ENCODE measurements around the gene SBK1. TPM values are rescaled to one million over a fixed set of nuclear protein-coding genes. Genes with fewer than 3 reads are reported as not detected.

Gene SBK1
- total RNA-seq, 1 experiment from 2014 or later: 6.7 TPM

DNA sequence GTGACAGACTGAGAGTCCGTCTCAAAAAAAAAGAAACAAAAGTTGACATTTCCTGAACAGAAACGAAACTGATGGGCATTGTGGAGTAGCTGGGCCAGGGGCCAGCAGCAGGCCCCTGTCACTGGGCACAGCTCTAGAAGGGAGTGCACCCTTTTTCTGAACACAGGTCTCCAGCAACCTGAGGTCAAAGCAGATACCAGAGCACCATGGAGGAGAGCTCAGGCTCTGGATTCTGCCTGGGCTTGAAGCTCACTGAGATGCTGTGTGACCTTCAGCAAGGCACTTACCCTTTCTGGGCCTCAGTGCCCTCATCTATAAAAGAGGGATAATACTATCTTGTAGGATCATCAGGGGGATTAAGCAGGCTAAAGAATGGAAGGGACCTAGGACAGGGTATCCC is 5.0 kb downstream of the SBK1 start:
- TF ChIP-seq, protein P1, sequence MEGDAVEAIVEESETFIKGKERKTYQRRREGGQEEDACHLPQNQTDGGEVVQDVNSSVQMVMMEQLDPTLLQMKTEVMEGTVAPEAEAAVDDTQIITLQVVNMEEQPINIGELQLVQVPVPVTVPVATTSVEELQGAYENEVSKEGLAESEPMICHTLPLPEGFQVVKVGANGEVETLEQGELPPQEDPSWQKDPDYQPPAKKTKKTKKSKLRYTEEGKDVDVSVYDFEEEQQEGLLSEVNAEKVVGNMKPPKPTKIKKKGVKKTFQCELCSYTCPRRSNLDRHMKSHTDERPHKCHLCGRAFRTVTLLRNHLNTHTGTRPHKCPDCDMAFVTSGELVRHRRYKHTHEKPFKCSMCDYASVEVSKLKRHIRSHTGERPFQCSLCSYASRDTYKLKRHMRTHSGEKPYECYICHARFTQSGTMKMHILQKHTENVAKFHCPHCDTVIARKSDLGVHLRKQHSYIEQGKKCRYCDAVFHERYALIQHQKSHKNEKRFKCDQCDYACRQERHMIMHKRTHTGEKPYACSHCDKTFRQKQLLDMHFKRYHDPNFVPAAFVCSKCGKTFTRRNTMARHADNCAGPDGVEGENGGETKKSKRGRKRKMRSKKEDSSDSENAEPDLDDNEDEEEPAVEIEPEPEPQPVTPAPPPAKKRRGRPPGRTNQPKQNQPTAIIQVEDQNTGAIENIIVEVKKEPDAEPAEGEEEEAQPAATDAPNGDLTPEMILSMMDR (IDR thresholded peaks at IDR 0.05; ENCODE audit: insufficient read depth in 1 of 2, low read depth in 1 of 2, low read length in 1 of 2, severe bottlenecking in 1 of 2, unreplicated experiment in 1 of 2): no peak
- Mint-ChIP-seq H3K9me3 (ENCODE audit: unreplicated experiment) (no peaks in the 10 kb centered on the region), H3K4me3 (ENCODE audit: unreplicated experiment) (no peak overlapping the region), H3K27ac (ENCODE audit: unreplicated experiment) (no peak overlapping the region), H3K36me3 (ENCODE audit: insufficient read depth, unreplicated experiment) (no peaks in the 10 kb centered on the region), H3K27me3 (ENCODE audit: insufficient read depth, unreplicated experiment) (no peaks in the 10 kb centered on the region), H3K4me1 (ENCODE audit: low read depth, unreplicated experiment) (no peaks in the 10 kb centered on the region)
- Histone ChIP-seq H3K27me3 (replicated peaks; ENCODE audit: control insufficient read depth, insufficient read depth, low read length) (no peaks in the 10 kb centered on the region), H3K9me3 (no peaks in the 10 kb centered on the region), H3K4me1 (no peaks in the 10 kb centered on the region), H3K36me3 (ENCODE audit: control insufficient read depth, insufficient read depth, low read length) (no peaks in the 10 kb centered on the region), H3K4me3 (ENCODE audit: low read depth, low read length) (no peak overlapping the region)
- DNase-seq: no peak
- CTCF ChIA-PET: no interaction called here
- BruUV-seq (replicated peaks): no TSS peak
- POLR2A ChIA-PET: no interaction called here
- intact Hi-C loops (cut with micrococcal nuclease; ENCODE audit: unreplicated experiment): no loop called here

DNA sequence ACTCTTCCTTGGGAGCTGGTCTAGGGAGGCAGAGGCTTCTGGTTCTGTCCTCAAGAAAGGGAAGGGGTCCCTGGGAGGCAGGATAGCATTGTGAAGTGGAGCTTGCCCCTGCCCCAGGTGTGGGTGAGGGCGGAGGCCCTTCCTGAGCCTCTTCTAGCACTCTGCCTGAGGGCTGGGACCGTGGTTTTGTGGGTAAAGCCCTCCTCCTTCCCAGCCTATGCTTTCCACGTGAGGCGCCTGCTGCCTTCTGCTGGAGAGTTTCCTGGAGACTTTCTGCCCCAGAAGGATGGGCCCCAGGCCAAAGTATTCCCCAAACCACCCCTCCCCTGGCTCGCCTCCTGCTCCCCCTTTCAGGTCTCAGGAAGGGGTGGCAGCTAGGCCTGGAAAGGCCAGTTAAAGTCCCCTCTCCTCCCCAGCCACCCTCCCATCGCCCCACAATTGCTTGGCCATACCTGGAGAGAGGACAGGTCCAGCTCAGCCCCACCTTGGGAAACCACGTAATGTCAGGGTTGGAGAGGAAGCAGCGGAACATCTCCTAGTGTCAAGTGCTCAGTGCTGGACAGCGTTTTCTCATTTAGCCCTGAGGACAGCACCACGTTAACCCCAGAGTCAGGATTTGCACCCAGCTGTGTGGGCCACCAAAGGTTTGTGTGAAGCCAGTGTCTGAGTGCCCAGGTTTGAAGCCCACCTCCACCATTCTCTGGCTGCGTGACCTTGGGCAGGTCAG is 5.6 kb downstream of the SBK1 start:
- H3K4me3 ChIP-seq (ENCODE audit: low read depth, low read length): no peak overlapping the region
- no peak for DNase-seq
- no peaks in the 10 kb centered on the region for H3K27me3 ChIP-seq (replicated peaks; ENCODE audit: control insufficient read depth, insufficient read depth, low read length)
- Mint-ChIP-seq H3K4me3 (ENCODE audit: unreplicated experiment) (no peak overlapping the region), H3K27ac (ENCODE audit: unreplicated experiment) (no peak overlapping the region), H3K36me3 (ENCODE audit: insufficient read depth, unreplicated experiment) (no peaks in the 10 kb centered on the region), H3K27me3 (ENCODE audit: insufficient read depth, unreplicated experiment) (no peaks in the 10 kb centered on the region), H3K9me3 (ENCODE audit: unreplicated experiment) (no peaks in the 10 kb centered on the region), H3K4me1 (ENCODE audit: low read depth, unreplicated experiment) (no peaks in the 10 kb centered on the region)
- no TSS peak for BruUV-seq (replicated peaks)
- ChIA-PET CTCF (no interaction called here), POLR2A (no interaction called here)
- intact Hi-C loops (cut with micrococcal nuclease; ENCODE audit: unreplicated experiment): no loop called here
- no peaks in the 10 kb centered on the region for H3K36me3 ChIP-seq (ENCODE audit: control insufficient read depth, insufficient read depth, low read length)
- no peaks in the 10 kb centered on the region for H3K4me1 ChIP-seq
- TF ChIP-seq, protein P1 (IDR thresholded peaks at IDR 0.05; ENCODE audit: insufficient read depth in 1 of 2, low read depth in 1 of 2, low read length in 1 of 2, severe bottlenecking in 1 of 2, unreplicated experiment in 1 of 2): no peak
- H3K9me3 ChIP-seq: no peaks in the 10 kb centered on the region

DNA sequence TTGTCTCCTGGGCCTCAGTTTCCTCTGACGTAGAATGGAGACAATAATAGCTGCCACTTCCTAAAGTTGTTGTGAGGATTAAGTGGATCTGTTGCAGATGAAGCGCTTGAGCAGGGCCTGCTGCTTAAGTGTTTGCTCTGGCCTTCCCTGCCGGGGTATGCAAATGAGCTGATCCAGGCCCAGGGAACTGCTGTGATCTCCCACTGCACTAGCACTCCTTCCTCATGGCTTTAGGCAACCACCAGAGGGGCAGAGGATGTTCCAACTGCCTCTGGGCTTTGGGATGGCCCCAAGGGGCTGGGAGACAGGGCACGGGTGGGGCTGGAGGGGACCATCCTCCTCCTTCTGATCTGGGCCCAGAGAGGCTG is 6.2 kb downstream of the SBK1 start:
- no peaks in the 10 kb centered on the region for H3K36me3 Mint-ChIP-seq (ENCODE audit: insufficient read depth, unreplicated experiment)
- intact Hi-C loops (cut with micrococcal nuclease; ENCODE audit: unreplicated experiment): no loop called here
- Histone ChIP-seq H3K27me3 (replicated peaks; ENCODE audit: control insufficient read depth, insufficient read depth, low read length) (no peaks in the 10 kb centered on the region), H3K4me3 (ENCODE audit: low read depth, low read length) (no peak overlapping the region), H3K9me3 (no peaks in the 10 kb centered on the region), H3K36me3 (ENCODE audit: control insufficient read depth, insufficient read depth, low read length) (no peaks in the 10 kb centered on the region), H3K4me1 (no peaks in the 10 kb centered on the region)
- no peaks in the 10 kb centered on the region for H3K9me3 Mint-ChIP-seq (ENCODE audit: unreplicated experiment)
- CTCF ChIA-PET: no interaction called here
- no peaks in the 10 kb centered on the region for H3K27me3 Mint-ChIP-seq (ENCODE audit: insufficient read depth, unreplicated experiment)
- no peak for DNase-seq
- H3K27ac Mint-ChIP-seq (ENCODE audit: unreplicated experiment): no peak overlapping the region
- H3K4me3 Mint-ChIP-seq (ENCODE audit: unreplicated experiment): no peak overlapping the region
- TF ChIP-seq, protein P1 (IDR thresholded peaks at IDR 0.05; ENCODE audit: insufficient read depth in 1 of 2, low read depth in 1 of 2, low read length in 1 of 2, severe bottlenecking in 1 of 2, unreplicated experiment in 1 of 2): no peak
- H3K4me1 Mint-ChIP-seq (ENCODE audit: low read depth, unreplicated experiment): no peaks in the 10 kb centered on the region
- BruUV-seq (replicated peaks): no TSS peak
- POLR2A ChIA-PET: no interaction called here

Data from Caco-2 (cell line).